ENCODE data around the gene PALB2. TPM values are rescaled to one million over a fixed set of nuclear protein-coding genes. Genes with fewer than 3 reads are reported as not detected.

The PALB2 gene
- 6.6 and 6.8 TPM in 2 replicates for total RNA-seq

DNA sequence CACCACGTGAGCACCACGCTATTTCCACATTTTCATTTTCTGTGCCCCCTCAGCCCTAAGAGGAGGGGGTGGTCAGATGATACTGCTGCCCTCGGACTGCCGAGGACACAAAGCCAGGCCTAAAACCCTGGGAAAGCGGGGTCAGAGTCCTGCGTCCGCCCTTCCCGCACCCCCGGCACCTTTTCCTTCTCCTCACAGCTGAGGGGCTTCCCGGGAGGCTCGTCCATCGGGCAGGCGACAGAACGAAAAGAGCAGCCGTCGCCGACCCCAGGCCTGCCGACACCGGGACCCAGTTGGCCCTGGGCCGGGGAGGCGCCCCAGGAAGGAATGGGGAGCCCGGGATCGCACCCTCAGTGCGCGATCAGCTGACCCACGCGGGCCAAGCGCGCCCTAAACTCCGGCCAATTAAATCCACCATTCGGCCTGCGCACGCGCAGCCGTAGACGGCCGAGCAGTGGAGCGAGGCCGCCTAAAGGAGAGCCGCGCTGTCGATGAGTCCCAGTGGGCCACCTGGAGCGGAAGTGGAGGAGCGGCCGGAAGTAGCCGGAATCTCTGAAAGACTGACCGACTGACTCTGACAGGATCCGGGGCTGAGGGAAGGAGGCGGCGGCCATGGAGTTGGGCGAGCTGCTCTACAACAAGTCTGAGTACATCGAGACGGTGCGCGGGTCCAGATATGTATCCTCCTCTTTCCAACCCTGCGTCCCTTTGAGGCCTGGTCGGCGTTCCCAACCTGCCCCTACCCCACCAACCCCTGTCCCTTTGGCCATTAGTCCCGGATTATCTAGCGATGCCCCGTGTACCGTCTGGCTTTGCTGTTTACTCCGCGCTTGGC, at the start of gene PALB2, which contains the start of gene DCTN5:
PALB2 (minus strand) TSS at position 380 of the 835 bp plus-strand sequence; CDS start at position 227, 153 bp downstream.
DCTN5 (plus strand) TSS at position 536 of the 835 bp plus-strand sequence; CDS start at position 613, 77 bp downstream.

GRCh38 chr16:23678430-23679273, 37.5 kb upstream of the PALB2 start, which contains the start of gene PLK1:
PLK1 (plus strand) TSS chr16:23678889; CDS start chr16:23678933, 44 bp downstream.

GRCh38 chr16:23595951-23596720, 45.0 kb downstream of the PALB2 start, which contains the start of gene NDUFAB1:
NDUFAB1 (minus strand) TSS chr16:23596316; CDS start chr16:23596290, 26 bp downstream.

GRCh38 chr16:23556881-23557778, 84.0 kb downstream of the PALB2 start, which contains the start of the genes EARS2 and UBFD1:
EARS2 (minus strand) TSS chr16:23557350; CDS start chr16:23557343, 7 bp downstream.
UBFD1 (plus strand) TSS chr16:23557727; CDS start chr16:23557743, 16 bp downstream.

Other genes with a start within 250 kb of the PALB2 start
- 12.0 and 14.7 TPM in 2 replicates for gene COG7, start 188.1 kb downstream of the PALB2 start, total RNA-seq
- gene GGA2, start 130.8 kb downstream of the PALB2 start, total RNA-seq: 26.7 and 29.4 TPM in 2 replicates
- 12.9 and 15.5 TPM in 2 replicates for gene EARS2, start 84.0 kb downstream of the PALB2 start, total RNA-seq
- 54.8 and 56.6 TPM in 2 replicates for gene UBFD1, start 83.6 kb downstream of the PALB2 start, total RNA-seq
- 136 and 137 TPM in 2 replicates for gene NDUFAB1, start 45.0 kb downstream of the PALB2 start, total RNA-seq
- gene DCTN5, start 156 bp upstream of the PALB2 start, total RNA-seq: 45.5 and 60.2 TPM in 2 replicates
- gene PLK1, start 37.6 kb upstream of the PALB2 start, total RNA-seq: 3.7 and 4.7 TPM in 2 replicates
- gene ERN2, start 71.9 kb upstream of the PALB2 start, total RNA-seq: not detected in 2 replicates
- not detected in 2 replicates for gene CHP2, start 113.7 kb upstream of the PALB2 start, total RNA-seq
- gene PRKCB, start 194.7 kb upstream of the PALB2 start, total RNA-seq: not detected in 2 replicates